Immature natural killer cell (primary cell): Measurements from ENCODE around the gene ADNP2. TPM values are rescaled to one million over a fixed set of nuclear protein-coding genes. Genes with fewer than 3 reads are reported as not detected.

Experiments used
- DNase-seq, 3 donors: peaks; one replicate each; pipeline ENCODE4 v3.0.0; 2022; ENCODE audit warnings: mixed read lengths in 1 of 3
- H3K27ac Mint-ChIP-seq, 6 donors: one replicate each; pipeline ENCODE4 v1.8.0; 2020; ENCODE audit warnings: mixed read lengths in 6 of 6, mild to moderate bottlenecking in 5 of 6, inconsistent platforms in 4 of 6, moderate library complexity in 3 of 6
- H3K27me3 Mint-ChIP-seq, 3 donors: one replicate each; pipeline ENCODE4 v1.8.0; 2020 to 2021; ENCODE audit warnings: low read depth in 3 of 3, mild to moderate bottlenecking in 3 of 3, mixed read lengths in 3 of 3, moderate library complexity in 3 of 3, inconsistent platforms in 1 of 3
- H3K36me3 Mint-ChIP-seq, 3 donors: one replicate each; pipeline ENCODE4 v1.8.0; 2020; ENCODE audit warnings: mixed read lengths in 3 of 3, inconsistent platforms in 2 of 3, mild to moderate bottlenecking in 2 of 3
- H3K4me1 Mint-ChIP-seq, 2 donors: one replicate each; pipeline ENCODE4 v1.8.0; 2020; ENCODE audit warnings: inconsistent platforms in 2 of 2, mild to moderate bottlenecking in 2 of 2, mixed read lengths in 2 of 2, moderate library complexity in 1 of 2
- H3K4me3 Mint-ChIP-seq, 5 donors: one replicate each; pipeline ENCODE4 v1.8.0; 2020; ENCODE audit warnings: mild to moderate bottlenecking in 5 of 5, mixed read lengths in 5 of 5, inconsistent platforms in 3 of 5, moderate library complexity in 3 of 5
- H3K9me3 Mint-ChIP-seq, 6 donors: one replicate each; pipeline ENCODE4 v1.8.0; 2020; ENCODE audit warnings: mild to moderate bottlenecking in 6 of 6, mixed read lengths in 6 of 6, inconsistent platforms in 4 of 6, moderate library complexity in 3 of 6
- polyA plus RNA-seq, 3 donors: library from polyadenylated mRNA; unstranded; fragments of 300-500 nt; fragmentation: Illumina TruSeq; gene quantifications; one replicate each; pipeline ENCODE4 v1.2.3, GENCODE V29; 2021

Gene ADNP2
- polyA plus RNA-seq, 3 donors from 2014 or later = 3.6 to 7.2 (median 5.2) TPM

- no peaks in the 10 kb centered on the region for H3K36me3 Mint-ChIP-seq
- peaks cover 0 to 1% (median 0%) of the 10 kb centered on the region in 6 donors for H3K9me3 Mint-ChIP-seq
- DNase-seq = no peak
- H3K4me3 Mint-ChIP-seq = no peak overlapping the region
- no peak overlapping the region for H3K27ac Mint-ChIP-seq
- H3K27me3 Mint-ChIP-seq = peaks cover 0 to 3% (median 0%) of the 10 kb centered on the region in 3 donors
- no peaks in the 10 kb centered on the region for H3K4me1 Mint-ChIP-seq
Observed at GRCh38 chr18:80185545-80185944, 76.5 kb downstream of the ADNP2 start.

GRCh38 chr18:80187956-80188642 lies 79.0 kb downstream of the ADNP2 start:
- Mint-ChIP-seq H3K4me1 (no peaks in the 10 kb centered on the region), H3K9me3 (peaks cover 0 to 1% (median 0%) of the 10 kb centered on the region in 6 donors), H3K4me3 (no peak overlapping the region), H3K27ac (no peak overlapping the region), H3K36me3 (no peaks in the 10 kb centered on the region), H3K27me3 (peaks cover 0 to 5% (median 3%) of the 10 kb centered on the region in 3 donors)
- no peak for DNase-seq

- Mint-ChIP-seq H3K27me3 (peaks cover 0 to 5% (median 3%) of the 10 kb centered on the region in 3 donors), H3K4me1 (no peaks in the 10 kb centered on the region), H3K9me3 (peaks cover 0 to 1% (median 0%) of the 10 kb centered on the region in 6 donors), H3K27ac (no peak overlapping the region), H3K36me3 (no peaks in the 10 kb centered on the region), H3K4me3 (no peak overlapping the region)
- DNase-seq = no peak
Observed at GRCh38 chr18:80188643-80189530, 79.8 kb downstream of the ADNP2 start.

GRCh38 chr18:80189531-80189865 lies 80.4 kb downstream of the ADNP2 start:
- Mint-ChIP-seq H3K9me3 (peaks cover 0 to 1% (median 0%) of the 10 kb centered on the region in 6 donors), H3K36me3 (no peaks in the 10 kb centered on the region), H3K27me3 (peaks cover 0 to 5% (median 5%) of the 10 kb centered on the region in 3 donors), H3K4me3 (no peak overlapping the region), H3K4me1 (no peaks in the 10 kb centered on the region), H3K27ac (no peak overlapping the region)
- no peak for DNase-seq

Other genes starting within 250 kb of the ADNP2 start
- 10 to 100 TPM in 2 of 3 donors, 1 to 10 TPM in 1; 9.0 to 16.5 (median 11.8) TPM for gene SLC66A2, start 157.6 kb upstream of the ADNP2 start, polyA plus RNA-seq
- gene HSBP1L1, start 144.6 kb upstream of the ADNP2 start, polyA plus RNA-seq = 10 to 100 TPM in 1 of 3 donors, 1 to 10 TPM in 2; 4.2 to 11.8 (median 9.8) TPM
- 100 to 1,000 TPM; 209 to 330 (median 248) TPM for gene TXNL4A, start 120.7 kb upstream of the ADNP2 start, polyA plus RNA-seq
- gene RBFA, start 74.8 kb upstream of the ADNP2 start, polyA plus RNA-seq = 10 to 100 TPM in 1 of 3 donors, 1 to 10 TPM in 2; 7.2 to 10.3 (median 7.6) TPM
- gene PARD6G, start 138.3 kb downstream of the ADNP2 start, polyA plus RNA-seq = under 1 TPM in 2 of 3 donors, not detected in 1; 0.06 to 0.34 TPM